GM10266 (cell line): ENCODE results near the gene TBC1D21.
"Not testable (repeated sequence)": the region's sequence is repeated elsewhere in the genome, so short reads cannot be mapped to it uniquely, and the experiment has no call there.

Experiments used
- DNase-seq: peaks from one replicate; pipeline ENCODE4 v3.0.0; 2012; ENCODE audit errors: extremely low spot score
- TF ChIP-seq, protein P1 (sequence below): IDR thresholded peaks from 2 replicates; pipeline ENCODE4 v1.5.1; 2012; ENCODE audit warnings: mild to moderate bottlenecking, low read depth; ENCODE audit not compliant: control insufficient read depth, insufficient read depth; ENCODE audit errors: missing control alignments

TBC1D21 gene

DNA sequence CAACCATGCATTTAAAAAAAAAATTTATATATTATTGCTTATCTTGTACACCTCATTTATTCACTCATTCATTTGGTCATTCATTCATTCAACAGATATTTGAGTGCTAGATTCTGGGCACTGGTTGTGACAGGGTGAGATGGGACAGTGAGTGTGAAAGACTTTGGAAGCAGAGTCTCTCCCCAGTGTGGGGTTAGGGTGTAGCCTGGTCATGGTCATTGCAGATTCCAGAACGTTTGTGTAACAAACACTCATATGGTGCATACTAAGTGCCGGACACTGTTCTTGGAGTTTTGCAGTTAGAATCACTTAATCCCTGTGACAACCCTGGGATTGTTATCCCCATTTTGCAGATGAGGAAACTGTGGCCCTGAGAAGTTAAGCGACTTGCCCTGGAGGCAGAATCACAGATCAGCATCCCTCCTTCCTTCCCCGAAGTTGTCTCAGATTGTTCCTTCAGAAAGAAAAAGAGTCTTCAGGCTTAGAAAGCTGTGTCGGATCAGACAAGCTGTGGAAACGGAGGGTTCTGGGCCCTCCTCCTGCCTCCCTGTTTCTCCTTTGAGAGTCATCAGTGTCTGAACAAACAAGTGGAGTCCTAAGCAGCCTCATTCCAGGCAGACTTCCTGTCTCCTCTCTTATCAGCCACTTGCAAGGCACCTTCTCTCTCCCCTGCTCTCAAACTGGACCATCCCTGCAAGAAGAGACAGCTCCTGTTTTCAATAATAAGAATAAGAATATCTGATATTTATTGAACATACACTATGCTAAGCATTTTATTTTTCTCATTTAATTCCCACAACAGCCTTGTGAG is 59.2 kb downstream of the TBC1D21 start:
- DNase-seq = no peak
- TF ChIP-seq, protein P1, sequence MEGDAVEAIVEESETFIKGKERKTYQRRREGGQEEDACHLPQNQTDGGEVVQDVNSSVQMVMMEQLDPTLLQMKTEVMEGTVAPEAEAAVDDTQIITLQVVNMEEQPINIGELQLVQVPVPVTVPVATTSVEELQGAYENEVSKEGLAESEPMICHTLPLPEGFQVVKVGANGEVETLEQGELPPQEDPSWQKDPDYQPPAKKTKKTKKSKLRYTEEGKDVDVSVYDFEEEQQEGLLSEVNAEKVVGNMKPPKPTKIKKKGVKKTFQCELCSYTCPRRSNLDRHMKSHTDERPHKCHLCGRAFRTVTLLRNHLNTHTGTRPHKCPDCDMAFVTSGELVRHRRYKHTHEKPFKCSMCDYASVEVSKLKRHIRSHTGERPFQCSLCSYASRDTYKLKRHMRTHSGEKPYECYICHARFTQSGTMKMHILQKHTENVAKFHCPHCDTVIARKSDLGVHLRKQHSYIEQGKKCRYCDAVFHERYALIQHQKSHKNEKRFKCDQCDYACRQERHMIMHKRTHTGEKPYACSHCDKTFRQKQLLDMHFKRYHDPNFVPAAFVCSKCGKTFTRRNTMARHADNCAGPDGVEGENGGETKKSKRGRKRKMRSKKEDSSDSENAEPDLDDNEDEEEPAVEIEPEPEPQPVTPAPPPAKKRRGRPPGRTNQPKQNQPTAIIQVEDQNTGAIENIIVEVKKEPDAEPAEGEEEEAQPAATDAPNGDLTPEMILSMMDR = no peak

DNA sequence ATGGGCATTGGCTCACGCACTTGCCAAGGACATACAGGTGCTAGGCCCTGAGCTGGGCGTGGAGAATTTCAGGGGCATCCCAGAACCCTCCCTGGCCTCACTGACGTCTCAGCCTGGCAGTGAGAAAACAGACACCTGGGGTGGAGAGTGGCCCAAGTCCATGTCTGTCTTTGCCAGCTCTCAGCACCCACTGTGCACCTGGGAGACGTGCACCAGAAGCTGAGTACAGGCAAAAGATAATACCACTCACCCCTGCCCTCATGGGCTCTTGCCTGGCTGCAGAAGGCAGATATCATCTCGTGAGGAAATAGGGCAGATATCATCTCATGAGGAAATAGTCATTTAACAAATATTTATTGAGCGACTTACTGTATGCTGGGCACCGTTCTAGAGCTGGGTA is 60.9 kb downstream of the TBC1D21 start:
- no peak for DNase-seq
- TF ChIP-seq, protein P1 = no peak

DNA sequence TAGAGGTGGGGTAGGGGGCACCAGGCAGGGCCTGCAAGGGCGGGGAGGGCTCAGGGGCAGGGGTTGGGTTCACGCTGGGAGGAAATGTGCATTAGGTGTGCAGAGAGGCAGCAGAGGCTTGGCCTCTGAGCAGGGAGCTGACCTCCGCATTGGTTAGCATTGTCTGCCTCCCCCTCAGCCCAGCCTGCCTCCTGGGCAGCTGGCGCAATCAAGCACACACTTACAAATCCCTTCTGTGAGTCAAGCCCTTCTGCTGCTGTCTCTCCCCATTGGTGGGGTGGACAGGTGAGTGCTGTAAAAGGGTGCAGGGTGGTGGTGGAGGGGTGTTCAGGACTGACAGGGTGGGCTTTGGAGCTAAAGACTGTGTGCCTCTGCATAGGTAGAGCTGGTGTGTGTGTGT is 62.2 kb downstream of the TBC1D21 start:
- DNase-seq = no peak
- TF ChIP-seq, protein P1 = no peak

DNA sequence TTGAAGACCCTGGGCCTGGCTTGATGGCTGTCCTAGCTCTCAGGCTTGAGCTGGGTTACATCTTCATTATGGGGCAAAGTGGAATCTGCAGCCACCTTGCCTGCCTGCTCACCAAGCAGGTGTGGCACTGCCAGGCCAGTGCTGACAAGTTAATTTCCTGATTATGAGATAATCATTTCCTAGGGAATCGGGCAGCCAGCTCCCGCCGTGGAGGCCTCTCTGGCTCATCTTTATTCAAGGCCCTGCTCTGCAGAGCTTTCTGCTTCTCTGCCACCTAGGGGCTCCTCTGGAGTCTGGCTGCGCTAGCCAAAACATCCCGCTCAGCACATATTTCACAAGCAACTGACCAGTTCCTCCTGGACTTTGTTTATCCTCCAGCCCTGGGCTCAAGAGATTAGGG is 62.8 kb downstream of the TBC1D21 start:
- DNase-seq = no peak
- TF ChIP-seq, protein P1 = no peak

DNA sequence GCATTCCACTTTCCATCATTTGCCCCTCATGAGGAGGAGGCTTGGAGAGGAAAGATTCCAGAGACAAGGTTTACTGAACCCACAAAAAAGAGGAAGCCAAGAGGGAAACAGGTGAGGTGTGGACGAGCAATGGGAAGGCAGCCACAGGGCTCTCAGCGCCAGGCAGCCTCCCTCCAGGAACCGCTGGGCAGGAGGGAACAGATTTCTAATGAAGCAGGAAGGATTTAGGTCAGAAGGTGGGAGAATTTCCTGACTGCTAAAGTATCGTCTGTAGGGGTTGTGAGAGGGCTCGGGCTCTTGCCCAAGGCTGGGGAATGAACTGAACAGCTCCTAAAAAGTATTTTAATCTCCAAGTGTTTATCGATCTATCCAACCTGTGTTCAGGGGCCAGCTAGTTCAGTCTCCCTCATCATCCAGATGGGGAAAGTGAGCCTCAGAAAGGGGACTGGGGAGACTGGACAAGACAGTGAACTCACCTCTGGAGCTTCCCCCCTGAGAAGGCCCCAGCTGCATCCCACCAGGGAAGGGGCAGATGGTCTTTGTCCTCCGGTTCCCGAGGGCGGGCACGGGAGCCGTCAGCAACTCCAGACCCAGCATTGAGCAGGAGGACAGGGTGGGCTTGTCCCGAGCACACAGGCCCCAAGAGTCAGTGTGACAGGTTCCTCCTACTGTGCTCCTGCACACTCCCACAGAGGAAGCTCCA is 63.4 kb downstream of the TBC1D21 start:
- TF ChIP-seq, protein P1 = no peak
- DNase-seq = no peak

DNA sequence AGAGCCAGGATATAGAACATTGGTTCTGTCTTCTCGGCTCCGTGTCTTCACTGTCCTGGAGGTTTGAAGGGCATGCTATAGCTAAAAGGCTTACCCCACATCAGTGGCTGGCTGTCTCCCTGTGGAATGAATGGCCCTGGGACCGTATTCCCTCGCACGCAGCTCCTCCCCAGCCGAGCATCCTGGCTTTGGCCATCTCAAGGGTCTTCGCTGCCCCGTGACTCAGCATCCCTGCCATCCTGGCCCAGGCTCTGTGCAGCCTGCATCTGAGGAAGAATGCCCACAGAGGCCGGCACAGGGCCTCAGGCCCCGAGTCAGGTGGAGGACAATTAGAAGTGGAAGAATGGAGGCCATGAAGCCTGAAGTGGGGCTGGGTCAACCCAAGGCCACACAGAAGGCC is 63.9 kb downstream of the TBC1D21 start:
- DNase-seq = no peak
- TF ChIP-seq, protein P1 = no peak

DNA sequence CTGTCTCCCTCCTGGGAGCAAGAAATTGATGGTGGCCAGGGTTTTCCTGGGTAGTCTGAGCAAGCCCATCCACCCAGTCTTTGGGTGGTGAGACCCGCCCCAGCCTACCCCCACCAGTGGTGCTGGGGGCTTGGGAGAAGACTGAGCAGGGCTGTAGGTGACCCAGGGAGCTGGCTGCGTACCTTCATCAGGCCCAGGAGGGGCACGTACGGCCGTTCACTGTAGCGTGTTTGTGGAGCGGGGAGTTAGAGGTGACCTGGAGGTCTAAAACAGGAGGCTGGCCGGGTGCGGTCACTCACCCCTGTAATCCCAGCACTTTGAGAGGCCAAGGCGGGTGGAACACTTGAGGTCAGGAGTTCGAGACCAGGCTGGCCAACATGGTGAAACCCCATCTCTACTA is 64.4 kb downstream of the TBC1D21 start:
- TF ChIP-seq, protein P1 = no peak
- DNase-seq = no peak

DNA sequence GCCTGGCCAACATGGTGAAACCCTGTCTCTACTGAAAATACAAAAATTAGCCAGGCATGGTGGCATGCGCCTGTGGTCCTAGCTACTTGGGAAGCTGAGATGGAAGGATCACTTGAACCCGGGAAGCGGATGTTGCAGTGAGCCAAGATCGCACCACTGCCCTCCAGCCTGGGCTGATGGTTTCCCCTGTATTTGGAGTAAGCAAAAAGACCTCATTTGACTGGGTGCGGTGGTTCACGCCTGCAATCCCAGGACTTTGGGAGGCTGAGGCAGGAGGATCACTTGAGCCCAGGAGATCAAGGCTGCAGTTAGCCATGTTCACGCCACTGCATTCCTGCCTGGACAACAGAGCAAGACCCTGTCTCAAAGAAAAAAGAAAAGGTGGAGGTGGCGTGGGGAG is 65.2 kb downstream of the TBC1D21 start:
- not testable (repeated sequence) for DNase-seq
